Measurements from ENCODE around the gene LRRC37B.
"Not testable (repeated sequence)": the region's sequence is repeated elsewhere in the genome, so short reads cannot be mapped to it uniquely, and the experiment has no call there.

LRRC37B gene

DNA sequence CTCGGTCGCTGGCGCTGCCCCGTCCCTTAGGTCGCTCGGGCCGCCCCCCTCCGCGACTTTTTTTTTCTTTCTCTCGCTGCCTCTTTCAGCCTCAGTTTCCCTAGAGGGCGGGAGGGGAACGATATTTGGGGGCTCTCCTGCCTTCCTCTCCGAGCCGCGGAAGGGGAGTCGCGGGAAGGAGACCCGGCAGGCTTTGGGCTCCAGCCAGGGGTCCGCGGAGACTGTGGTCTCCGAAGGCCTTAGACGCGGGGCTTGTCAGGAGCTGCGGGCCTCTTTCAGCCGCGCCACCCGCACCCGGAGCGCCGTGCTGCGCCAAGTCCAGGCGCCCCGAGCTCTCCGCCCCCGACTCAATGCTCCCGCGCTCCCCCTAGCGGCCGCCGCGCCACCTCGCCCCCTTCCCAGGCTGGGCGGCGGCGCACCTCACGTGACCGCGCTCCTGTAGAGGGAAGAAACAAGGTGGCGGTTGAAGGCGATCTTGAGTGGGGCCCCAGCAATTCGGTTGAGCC is at the start of gene LRRC37B:
TSS of gene LRRC37B (plus strand) at position 427 of the 506 bp plus-strand sequence. CDS start 14,010 bp downstream, outside the sequence.
- DNase-seq = peak; percentile 91

DNA sequence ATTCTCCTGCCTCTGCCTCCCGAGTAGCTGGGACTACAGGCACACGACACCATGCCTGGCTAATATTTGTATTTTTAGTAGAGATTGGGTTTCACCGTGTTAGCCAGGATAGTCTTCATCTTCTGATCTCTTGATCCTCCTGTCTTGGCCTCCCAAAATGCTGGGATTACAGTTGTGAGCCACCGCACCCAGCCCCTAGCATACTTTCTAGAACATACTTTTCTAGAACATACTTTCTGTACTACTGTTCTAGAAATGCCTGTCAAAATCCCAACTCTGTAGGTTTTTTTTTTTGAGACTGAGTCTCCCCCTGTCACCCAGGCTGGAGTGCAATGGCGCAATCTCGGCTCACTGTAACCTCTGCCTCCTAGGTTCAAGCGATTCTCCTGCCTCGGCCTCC is 43.1 kb upstream of the LRRC37B start:
- DNase-seq = not testable (repeated sequence)

DNA sequence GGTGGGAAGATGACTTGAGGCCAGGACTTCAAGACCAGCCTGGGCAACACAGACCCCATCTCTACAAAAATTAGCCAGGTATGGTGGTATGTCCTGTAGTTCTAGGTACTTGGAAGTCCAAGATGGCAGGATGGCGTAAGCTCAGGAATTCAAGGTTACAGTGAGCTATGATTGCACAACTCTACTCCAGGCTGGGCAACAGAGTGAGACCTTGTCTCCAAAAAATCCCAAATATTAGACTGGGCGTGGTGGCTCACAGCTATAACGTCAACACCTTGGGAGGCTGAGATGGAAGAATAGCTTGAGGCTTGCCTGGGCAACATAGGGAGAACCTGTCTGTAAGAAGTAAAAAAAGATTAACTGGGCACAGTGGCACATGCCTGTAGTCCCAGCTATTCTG is 39.5 kb upstream of the LRRC37B start:
- DNase-seq = no peak

DNA sequence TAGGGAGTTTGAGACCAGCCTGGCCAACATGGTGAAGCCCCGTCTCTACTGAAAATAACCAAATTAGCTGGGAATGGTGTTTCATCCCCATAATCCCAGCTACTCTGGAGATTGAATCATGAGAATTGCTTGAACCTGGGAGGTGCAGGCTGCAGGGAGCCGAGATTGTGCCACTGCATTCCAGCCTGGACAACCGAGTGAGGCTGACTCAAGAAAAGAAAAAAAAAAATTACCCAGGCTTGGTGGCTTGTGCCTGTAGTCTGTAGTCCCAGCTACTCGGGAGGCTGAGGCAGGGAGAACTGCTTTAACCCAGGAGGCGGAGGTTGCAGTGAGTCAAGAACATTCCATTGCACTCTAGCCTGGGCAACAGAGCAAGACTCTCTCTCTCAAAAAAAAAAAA is 36.8 kb upstream of the LRRC37B start:
- not testable (repeated sequence) for DNase-seq

DNA sequence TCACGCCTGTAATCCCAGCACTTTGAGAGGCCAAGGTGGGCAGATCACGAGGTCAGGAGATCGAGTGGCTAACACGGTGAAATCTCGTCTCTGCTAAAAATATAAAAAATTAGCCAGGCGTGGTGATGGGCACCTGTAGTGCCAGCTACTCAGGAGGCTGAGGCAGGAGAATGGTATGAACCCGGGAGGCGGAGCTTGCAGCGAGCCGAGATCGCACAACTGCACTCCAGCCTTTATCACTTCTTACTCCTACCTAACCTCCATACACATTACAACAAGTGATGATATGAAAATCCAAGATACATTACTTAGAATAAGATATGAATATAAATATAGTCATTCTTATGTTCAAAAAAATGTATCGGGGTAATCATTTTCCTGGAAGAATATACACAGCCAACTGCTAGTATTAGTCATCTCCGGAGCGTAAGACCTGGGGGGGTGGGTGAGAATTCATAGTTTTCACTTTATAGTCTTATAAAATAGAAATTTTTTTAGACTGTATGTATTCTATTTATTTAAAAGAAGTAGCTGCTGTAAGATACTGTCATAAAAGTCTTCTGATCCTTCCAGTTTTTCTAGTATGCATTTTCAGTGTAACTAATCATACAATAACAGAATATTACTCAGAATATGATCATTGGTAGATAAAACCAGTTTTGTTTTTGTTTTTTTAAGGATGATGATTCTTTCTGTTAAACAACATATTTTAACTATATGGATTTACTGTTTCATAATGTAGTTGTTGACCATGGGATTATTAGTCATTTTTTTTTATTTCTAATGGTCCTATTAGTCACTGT is 32.7 kb upstream of the LRRC37B start:
- not testable (repeated sequence) for DNase-seq

DNA sequence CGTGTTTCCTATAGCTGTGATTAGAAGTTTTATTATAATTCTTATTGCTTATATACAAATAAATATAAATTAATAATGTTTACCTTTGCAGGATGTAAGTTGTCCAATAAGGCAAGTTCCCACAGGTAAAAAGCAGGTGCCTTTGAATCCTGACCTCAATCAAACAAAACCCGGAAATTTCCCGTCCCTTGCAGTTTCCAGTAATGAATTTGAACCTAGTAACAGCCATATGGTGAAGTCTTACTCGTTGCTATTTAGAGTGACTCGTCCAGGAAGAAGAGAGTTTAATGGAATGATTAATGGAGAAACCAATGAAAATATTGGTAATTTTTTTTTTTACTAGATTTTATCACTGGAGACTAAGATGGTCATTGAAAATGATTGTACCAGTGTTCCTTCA is 31.8 kb upstream of the LRRC37B start:
- DNase-seq = not testable (repeated sequence)

DNA sequence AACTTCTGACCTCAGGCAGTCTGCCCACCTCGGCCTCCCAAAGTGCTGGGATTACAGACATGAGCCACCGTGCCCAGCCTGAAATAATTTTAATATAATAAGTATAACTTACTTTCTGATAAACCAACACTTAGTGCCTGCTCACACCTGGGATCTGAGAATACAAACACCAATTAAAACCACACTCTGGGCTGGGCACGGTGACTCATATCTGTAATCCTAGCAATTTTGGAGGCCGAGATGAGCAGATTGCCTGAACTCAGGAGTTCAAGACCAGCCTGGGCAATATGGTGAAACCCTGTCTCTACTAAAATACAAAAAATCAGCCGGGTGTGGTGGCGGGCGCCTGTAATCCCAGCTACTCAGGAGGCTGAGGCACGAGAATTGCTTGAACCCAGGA is 15.4 kb upstream of the LRRC37B start:
- DNase-seq = not testable (repeated sequence)

DNA sequence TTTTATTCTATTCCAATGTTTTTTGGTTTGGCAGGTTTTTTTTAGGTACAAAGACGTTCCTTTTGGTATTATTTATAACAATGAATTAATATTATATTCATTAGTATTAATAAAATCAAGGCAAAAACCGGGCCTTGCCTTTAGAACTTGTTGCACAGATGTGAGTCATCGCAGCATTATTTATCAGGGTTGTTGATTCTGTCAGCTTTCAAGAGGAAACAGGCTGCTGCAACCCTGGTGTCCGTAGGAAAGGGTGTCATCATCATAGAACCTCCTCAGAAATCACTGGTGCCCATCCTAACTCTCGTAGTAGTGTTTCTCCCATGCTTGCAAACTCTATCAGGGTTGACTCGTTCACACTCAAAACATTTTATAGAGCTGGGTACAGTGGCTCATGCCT is 10.2 kb upstream of the LRRC37B start:
- DNase-seq = no peak

DNA sequence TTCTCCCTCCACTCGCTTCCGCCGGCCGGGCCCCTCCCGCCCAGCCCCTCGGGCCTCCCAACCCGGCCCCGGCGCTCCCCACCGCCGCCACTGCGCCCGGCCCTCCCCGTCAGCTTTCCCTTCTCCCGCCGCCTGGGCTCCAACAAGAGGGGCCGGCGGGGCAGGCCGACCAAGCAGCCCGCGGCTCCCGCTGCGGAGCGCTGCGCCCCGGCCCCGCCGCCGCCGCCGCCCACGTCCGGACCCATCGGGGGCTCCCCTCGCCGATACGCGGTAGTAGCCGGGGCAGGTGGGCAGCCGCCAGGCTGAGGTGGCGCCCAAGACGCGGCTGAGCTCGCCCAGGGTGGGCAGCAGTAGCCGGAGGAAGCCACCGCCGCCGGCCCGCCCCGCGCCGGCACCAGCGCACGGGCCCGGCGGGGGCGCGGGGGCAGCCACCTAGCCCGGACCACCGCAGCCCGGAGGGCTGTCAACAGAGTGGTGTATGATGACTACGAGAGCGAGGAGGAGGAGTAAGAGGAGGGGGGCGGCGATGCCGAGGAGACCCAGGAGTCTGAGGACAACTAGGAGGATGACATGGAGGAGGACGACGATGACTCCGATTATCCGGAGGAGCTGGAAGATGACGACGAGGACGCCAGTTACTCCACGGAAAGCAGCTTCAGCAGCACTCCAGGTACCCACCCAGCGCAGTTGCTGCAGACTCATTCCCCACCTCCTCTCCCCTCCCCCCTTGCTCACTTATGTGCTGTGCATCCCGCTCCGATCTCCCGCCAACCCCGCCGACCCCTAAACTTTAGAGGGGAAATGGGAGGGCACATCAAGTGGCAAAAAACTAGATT is 498 bp downstream of the LRRC37B start:
- DNase-seq = peak; percentile 34

DNA sequence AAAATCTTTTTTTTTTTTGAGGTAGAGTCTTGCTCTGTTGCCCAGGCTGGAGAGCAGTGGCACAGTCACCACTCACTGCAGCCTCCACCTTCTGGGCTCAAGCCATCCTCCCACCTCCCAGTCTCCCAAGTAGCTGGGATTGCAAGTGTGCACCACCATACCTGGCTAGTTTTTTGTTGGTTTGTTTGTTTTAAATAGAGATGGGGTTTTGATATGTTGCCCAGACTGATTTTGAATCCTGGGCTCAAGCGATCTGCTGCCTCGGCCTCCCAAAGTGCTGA is 2.0 kb downstream of the LRRC37B start:
- DNase-seq = no peak

DNA sequence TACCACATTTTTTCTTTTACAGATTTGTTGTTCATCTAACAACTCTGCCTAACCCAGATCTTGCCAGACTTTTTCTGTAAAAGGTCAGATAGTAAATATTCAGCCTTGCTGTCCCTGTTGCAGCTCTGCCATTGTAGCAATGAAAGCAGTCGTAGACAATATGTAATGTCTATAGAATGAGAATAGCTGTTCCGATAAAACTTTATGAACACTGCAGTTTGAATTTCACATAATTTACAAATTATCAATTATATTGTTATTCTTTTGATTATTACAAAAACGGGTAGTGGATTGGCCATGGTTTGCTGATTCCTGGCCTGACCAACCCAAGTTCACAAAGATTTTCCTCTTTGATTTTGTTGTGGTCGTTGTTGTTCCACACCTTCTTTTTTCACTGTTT is 2.9 kb downstream of the LRRC37B start:
- no peak for DNase-seq

DNA sequence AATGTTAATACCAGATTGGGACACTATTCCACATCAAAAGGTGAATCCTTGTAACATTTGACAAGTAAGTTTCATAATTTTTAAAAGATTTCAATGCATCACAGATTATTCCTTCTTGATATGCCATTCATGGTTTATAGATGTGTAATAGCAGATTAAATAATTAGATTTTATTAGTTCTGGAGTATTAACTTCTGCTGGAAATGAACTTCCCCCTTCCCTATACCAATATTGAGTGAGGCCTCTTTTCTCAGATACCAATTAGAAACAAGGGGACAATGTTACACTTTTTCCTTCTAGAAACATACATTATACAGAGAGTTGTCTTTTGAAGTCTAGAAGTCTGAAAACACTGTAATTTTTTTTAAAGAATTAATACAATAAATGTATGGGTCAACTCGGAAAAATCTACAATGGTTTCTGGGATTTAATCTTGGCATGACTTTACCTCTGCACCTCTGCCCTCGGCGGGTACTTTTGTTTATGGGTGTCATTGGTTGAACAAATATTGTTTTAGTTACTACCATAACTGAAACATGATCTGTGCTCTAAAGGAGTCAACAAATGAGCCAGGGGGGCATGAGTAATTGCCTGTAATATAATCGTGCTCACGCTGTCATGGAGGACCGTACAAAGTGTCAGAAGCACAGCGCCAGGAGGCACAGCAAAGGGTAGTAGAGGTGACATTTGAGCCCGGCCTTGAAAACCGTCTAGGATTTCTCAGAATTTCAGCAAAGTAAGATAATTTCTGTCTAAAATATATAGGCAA is 8.2 kb downstream of the LRRC37B start:
- DNase-seq = no peak

DNA sequence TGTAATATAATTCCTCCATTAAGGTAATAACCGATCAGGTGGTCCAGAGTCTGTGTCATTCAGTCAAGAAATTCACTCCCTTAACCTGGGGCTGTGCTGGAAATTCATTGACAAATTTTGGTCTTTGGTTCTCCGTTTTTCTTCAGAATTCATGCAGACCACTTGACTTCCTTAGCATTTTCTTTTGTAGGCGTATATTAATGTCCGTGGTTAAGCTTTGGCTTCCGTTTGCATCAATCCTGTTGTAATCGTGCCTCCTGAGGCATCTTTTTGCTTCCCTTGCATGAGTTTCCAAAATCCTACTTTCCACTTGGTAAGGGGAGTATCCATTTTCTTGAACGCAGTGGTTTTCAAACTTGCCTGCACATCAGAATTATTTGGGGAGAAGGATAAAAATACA is 9.0 kb downstream of the LRRC37B start:
- DNase-seq = no peak

DNA sequence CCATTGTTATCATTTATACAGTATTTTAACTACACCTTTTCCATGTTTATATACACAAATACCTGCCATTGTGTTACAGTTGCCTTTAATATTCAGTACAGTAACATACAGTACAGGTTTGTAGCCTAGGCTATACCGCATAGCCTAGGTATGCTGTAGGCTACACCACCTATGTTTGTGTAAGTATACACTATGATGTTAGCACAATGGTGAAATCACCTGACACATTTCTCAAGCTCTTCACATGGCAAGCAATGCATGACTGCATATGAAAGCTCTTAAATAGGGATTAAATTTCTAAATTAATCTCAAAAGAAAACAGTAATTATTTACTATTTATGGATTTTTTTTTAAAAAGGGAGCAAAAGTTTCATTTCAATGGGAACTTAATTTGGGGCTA is 12.0 kb downstream of the LRRC37B start:
- no peak for DNase-seq

DNA sequence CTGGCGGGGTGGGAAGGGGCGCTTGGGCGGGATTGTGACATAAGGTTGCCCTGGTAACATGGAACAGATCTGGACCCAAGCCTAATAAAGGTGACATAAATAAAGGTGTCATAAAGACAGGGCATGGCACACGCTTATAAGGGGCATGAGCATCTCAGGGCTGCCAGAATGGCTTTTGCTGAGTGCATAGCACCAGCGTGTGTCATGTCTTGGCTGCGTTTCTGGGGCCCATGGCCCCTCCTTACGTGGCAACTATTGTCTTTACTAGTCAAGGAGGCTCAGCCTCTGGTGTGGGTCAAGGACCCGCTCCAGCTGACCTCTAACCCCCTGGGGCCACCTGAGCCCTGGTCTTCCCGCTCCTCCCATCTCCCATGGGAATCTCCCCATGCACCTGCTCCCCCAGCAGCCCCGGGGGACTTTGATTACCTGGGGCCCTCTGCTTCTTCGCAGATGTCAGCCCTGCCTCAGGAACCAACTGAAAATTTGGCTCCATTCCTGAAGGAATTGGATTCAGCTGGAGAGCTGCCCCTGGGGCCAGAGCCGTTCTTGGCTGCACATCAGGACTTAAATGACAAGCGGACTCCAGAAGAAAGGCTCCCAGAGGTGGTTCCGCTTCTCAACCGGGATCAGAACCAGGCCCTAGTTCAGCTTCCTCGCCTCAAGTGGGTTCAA is 13.9 kb downstream of the LRRC37B start:
- no peak for DNase-seq

DNA sequence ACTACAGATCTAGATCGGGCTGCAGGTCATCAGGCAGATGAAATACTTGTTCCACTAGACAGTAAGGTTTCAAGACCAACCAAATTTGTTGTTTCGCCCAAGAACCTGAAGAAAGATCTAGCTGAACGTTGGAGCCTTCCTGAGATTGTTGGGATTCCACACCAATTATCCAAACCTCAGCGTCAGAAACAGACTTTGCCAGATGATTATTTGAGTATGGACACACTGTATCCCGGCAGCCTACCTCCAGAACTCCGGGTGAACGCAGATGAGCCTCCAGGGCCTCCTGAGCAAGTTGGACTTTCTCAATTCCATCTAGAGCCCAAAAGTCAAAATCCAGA is 14.4 kb downstream of the LRRC37B start:
- DNase-seq = no peak

DNA sequence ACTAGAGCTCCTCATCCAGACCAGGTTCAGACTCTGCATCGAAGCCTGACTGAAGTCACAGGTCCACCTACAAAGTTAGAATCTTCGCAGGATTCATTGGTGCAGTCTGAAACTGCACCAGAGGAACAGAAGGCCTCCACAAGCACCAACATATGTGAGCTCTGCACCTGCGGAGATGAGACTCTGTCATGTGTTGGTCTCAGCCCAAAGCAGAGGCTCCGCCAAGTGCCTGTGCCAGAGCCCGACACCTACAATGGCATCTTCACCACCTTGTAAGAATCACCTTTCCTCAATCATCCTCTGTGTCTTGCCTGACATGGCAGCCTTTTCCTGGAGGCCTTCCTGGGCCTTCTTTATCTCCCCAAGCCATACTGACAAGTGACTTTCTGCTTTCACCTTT is 15.4 kb downstream of the LRRC37B start:
- DNase-seq = not testable (repeated sequence)

DNA sequence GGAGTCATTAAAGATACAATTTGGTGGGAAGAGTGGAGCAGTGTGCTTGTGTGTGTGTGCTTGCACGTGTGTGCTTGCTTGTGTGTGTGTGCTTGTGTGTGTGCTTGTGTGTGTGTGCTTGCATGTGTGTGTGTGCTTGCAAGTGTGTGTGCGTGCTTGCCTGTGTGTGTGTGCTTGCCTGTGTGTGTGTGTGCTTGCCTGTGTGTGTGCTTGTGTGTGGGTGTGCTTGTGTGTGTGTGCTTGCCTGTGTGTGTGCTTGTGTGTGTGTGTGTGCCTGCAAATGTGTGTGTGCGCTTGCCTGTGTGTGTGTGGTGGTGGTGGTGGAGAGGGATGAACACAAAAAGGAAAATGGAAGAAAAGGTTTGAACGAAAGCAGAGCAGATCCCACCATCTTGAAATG is 20.1 kb downstream of the LRRC37B start:
- not testable (repeated sequence) for DNase-seq

DNA sequence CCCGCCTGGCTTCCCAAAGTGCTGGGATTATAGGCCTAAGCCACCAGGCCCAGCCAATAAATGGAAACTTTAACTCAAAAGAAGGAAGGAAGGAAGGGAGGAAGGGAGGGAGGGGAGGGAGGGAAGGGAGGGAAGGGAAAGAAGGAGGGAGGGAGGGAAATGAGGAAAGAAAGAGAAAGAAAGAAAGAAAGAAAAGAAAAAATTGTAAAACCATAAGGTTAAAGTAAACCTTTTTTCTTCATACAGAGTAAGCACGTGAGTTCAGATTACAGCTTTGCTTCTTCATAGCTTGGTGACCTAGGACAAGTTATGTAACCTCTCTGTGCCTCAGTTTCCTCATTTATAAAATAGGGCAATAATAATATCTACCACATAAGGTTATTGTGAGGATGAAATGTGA is 26.0 kb downstream of the LRRC37B start:
- DNase-seq = no peak

DNA sequence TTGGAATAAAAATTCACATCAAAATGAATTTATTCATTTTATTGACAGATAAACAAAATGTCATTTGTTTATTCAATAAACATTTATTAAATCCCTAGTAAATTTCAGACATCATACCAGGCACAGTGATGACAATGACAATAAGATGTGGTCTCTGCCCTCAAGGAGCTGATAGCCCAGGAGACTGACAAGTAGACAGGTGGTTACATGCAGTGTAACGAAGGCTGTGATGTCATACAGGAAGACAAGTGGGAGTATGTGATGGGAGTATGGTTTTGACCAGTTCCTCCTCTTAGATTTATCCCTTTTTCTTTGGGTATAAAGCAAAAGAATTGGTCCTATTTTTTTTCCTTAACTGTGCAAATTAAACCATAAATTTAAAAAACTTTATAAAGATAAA is 26.6 kb downstream of the LRRC37B start:
- DNase-seq = not testable (repeated sequence)

DNA sequence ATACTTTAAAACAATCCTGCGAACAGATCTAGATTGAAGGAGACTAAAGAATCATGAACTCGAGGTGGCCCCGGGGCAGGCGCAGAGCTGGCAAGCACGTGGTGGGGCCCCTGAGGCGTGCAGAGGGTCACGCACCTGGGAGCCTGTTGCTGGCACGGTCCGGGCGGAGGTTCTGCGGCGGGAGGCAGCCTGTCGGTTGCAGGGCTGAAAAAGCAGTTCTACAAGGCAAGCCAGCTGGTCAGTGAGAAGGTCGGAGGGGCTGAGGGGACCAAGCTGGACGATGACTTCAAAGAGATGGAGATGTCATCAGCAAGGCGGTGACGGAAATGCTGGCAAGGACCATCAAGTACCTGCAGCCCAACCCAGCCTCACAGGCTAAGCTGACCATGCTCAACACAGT is 33.1 kb downstream of the LRRC37B start:
- DNase-seq = not testable (repeated sequence)

DNA sequence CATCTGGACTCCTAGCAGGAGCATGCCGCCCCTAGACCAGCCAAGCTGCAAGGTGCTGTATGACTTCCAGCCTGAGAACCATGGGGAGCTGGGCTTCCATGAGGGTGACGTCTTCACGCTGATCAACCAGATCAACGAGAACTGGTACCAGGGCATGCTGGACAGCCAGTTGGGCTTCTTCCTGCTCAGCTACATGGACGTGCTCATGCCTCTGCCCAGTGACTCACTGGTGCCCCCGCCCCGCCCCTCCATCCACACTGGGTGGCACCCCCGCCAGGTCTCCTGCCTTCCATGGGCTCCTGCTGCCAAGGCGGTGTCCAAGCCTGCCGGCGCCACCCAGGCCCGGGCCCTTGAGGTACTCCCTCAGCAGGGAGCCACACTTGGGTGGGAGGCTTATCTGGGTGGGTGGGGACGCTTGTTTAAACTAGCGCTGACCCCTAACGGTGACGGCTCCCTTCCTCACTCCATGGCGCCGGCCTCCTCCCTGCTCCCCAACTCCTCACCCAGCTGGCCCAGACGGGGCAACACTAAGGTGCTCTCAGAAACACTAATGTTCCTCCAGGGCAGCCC is 34.2 kb downstream of the LRRC37B start:
- not testable (repeated sequence) for DNase-seq
